Measurements from ENCODE around the gene ULK4. TPM values are rescaled to one million over a fixed set of nuclear protein-coding genes. Genes with fewer than 3 reads are reported as not detected.

The ULK4 gene
- total RNA-seq, 1 donor from 2014 or later: 11.2 TPM

DNA sequence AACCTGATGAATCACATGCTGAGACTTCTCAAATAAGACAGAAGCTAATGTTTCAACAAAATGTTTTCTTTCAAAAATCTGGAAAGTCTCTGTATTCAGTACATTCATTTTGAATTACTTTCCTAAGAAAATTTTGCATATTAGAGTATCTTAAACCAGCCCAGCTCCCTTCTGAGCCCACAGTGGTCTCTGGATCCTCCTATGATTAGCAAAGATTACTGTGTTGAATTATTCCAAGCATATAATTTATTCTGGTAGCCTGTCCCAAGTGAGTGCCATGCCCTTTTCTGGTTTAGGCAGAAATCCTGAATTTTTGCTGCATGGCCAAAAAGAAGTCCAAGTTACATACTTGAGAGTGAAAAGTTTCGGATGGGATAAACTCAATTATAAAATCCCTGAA lies 483.6 kb downstream of the ULK4 start:
- intact Hi-C loops (cut with DNase I): no loop called here
- ATAC-seq (no peak), DNase-seq (no peak)
- Histone ChIP-seq H3K4me1 (no peaks in the 10 kb centered on the region), H3K27ac (no peak overlapping the region), H3K9me3 (peaks cover 10% of the 10 kb centered on the region), H3K4me3 (no peak overlapping the region), H3K36me3 (no peaks in the 10 kb centered on the region), H3K27me3 (no peaks in the 10 kb centered on the region)
- no peak for TF ChIP-seq CTCF (IDR thresholded peaks at IDR 0.05)

- ATAC-seq (no peak), DNase-seq (no peak)
- Histone ChIP-seq H3K9me3 (peaks cover 17% of the 10 kb centered on the region), H3K4me1 (no peaks in the 10 kb centered on the region), H3K36me3 (no peaks in the 10 kb centered on the region), H3K27ac (no peak overlapping the region), H3K27me3 (no peaks in the 10 kb centered on the region), H3K4me3 (no peak overlapping the region)
- intact Hi-C loops (cut with DNase I): no loop called here
- TF ChIP-seq CTCF (IDR thresholded peaks at IDR 0.05): no peak
Observed at GRCh38 chr3:41477399-41478014, 484.4 kb downstream of the ULK4 start.

DNA sequence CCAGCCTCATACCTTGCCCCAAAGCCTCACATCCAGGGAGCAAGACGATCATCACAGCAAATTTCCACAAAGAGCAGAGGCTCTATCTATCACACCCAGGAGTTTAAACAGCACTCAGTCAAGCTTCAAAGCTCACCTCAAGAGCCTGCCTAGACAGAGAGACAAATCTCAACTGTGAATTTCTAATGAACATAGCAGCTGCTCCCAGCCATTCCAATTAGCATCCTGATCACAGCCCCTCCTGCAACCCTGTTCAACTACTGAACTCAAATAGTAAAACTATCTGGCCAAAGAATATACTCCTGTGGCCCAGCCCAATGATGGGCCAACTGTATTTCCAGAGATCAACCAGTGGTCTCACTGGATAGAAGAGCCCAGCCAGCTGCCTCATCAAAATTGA lies 492.8 kb downstream of the ULK4 start:
- intact Hi-C loops (cut with DNase I): no loop called here
- DNase-seq (no peak), ATAC-seq (no peak)
- no peaks in the 10 kb centered on the region for H3K27me3 ChIP-seq
- H3K4me3 ChIP-seq: no peak overlapping the region
- no peak overlapping the region for H3K27ac ChIP-seq
- H3K36me3 ChIP-seq: no peaks in the 10 kb centered on the region
- no peak for TF ChIP-seq CTCF (IDR thresholded peaks at IDR 0.05)
- no peaks in the 10 kb centered on the region for H3K4me1 ChIP-seq
- peaks cover 24% of the 10 kb centered on the region for H3K9me3 ChIP-seq

DNA sequence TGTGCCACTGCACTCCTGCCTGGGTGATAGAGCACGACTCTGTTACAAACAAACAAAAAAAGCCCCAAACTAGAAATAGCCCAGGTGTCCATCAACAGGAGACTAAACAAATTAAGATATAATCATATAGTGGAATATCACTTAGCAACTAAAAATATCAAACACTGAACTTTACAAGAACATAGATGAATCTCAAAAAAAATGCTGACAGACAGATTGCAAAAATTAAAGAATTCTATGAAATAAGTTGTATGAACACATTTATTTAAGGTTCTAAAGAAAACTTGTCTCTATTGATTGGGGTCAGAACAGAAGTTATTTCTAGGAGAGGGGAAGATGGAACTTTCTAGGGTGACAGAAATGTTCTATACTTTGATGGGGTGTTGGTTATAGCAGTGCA lies 494.4 kb downstream of the ULK4 start:
- H3K27me3 ChIP-seq: no peaks in the 10 kb centered on the region
- H3K27ac ChIP-seq: no peak overlapping the region
- H3K9me3 ChIP-seq: peaks cover 8% of the 10 kb centered on the region
- TF ChIP-seq CTCF (IDR thresholded peaks at IDR 0.05): no peak
- no peak overlapping the region for H3K4me3 ChIP-seq
- ATAC-seq: no peak
- DNase-seq: no peak
- intact Hi-C loops (cut with DNase I): no loop called here
- no peaks in the 10 kb centered on the region for H3K36me3 ChIP-seq
- H3K4me1 ChIP-seq: no peaks in the 10 kb centered on the region

DNA sequence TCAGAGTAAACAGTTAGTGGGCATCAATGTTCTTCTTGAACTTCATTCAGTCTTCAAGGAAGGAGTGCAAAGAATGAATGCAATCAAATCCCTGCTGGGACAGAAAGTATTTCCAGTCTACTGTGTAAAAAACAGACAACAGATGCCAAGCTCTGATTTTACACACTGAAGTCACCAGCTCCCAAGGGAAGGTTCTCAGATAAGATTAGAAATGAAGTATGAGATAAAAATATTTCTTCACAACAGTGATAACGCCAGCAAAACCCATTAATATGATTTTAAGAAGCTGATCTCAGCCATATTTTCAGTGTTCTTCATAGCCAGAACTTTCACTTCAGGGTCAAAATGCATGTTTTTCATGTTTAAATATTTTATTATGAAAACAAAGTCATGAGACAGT lies 497.0 kb downstream of the ULK4 start:
- Histone ChIP-seq H3K36me3 (no peaks in the 10 kb centered on the region), H3K4me1 (no peaks in the 10 kb centered on the region), H3K9me3 (no peaks in the 10 kb centered on the region), H3K27ac (no peak overlapping the region), H3K27me3 (no peaks in the 10 kb centered on the region), H3K4me3 (no peak overlapping the region)
- TF ChIP-seq CTCF (IDR thresholded peaks at IDR 0.05): no peak
- ATAC-seq (no peak), DNase-seq (no peak)
- intact Hi-C loops (cut with DNase I): no loop called here

DNA sequence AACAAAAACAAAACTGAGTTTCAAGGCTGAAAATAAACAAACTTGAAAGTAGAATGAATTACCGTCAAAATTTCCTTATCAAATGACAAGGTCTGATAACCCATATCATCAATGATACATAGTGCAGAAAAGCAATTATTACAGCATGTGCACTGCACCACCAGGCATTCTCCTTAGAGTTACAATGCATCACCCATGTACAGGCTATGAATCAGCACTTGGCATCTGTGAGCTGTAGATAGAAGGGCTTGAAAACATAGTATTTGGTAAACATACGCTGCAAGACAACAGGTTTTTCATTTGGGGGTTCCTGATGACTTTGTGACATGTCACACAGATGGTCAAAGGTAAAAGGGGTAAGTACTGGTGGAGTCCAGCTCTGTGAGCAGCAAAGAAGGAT lies 497.5 kb downstream of the ULK4 start:
- Histone ChIP-seq H3K4me1 (no peaks in the 10 kb centered on the region), H3K27ac (no peak overlapping the region), H3K27me3 (no peaks in the 10 kb centered on the region), H3K36me3 (no peaks in the 10 kb centered on the region), H3K4me3 (no peak overlapping the region), H3K9me3 (no peaks in the 10 kb centered on the region)
- TF ChIP-seq CTCF (IDR thresholded peaks at IDR 0.05): no peak
- DNase-seq: no peak
- intact Hi-C loops (cut with DNase I): no loop called here
- no peak for ATAC-seq
